Astrocyte (in vitro differentiated cells and primary cell): ENCODE measurements around the gene TERT.

Experiments
- EZH2 ChIP-seq: IDR thresholded peaks from 2 replicates; pipeline ENCODE4 v1.6.1; 2012; ENCODE audit warnings: mild to moderate bottlenecking, low read length, inconsistent platforms; ENCODE audit not compliant: insufficient read depth
- TF ChIP-seq, protein P1 (sequence below): IDR thresholded peaks from 2 replicates; pipeline ENCODE4 v1.5.1; 2011; ENCODE audit warnings: low read depth, mild to moderate bottlenecking, inconsistent platforms, low read length, moderate library complexity; ENCODE audit not compliant: insufficient read depth

DNA sequence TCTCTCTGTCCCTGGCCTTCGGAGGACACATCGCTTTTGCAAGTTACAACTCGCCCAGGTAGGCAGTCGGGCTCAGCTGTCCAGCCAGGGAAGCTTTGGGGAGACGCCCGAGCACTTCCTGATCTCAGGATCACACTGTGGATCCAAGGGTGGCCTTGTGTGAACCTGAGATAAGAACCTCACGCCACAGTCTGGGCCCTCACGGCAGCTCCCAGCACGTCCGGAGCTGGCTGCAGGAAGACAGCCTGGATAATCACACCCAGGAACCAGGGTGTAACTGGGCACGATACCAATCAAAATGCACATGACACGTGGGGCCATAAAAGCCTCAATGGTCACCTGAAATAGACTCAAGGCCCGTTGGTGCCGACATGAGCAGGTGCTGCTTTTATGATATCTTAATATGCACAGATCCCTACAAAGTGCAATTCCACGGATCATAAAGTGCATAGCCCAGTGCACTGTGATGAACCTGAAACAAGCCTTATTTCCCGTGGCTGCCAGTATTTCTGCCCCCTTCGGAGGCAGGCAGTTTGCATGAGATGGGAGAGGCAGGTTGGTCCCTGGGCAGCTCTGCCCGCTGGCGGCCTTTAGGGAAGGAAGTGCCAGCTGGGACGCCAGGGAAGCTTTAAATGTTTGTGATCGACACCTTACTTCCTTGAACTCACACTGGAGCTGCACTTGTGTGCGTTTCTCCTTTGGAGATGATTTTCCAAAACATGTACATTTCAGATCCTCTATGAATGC lies 55.2 kb downstream of the TERT start:
- TF ChIP-seq EZH2: no peak
- TF ChIP-seq, protein P1, sequence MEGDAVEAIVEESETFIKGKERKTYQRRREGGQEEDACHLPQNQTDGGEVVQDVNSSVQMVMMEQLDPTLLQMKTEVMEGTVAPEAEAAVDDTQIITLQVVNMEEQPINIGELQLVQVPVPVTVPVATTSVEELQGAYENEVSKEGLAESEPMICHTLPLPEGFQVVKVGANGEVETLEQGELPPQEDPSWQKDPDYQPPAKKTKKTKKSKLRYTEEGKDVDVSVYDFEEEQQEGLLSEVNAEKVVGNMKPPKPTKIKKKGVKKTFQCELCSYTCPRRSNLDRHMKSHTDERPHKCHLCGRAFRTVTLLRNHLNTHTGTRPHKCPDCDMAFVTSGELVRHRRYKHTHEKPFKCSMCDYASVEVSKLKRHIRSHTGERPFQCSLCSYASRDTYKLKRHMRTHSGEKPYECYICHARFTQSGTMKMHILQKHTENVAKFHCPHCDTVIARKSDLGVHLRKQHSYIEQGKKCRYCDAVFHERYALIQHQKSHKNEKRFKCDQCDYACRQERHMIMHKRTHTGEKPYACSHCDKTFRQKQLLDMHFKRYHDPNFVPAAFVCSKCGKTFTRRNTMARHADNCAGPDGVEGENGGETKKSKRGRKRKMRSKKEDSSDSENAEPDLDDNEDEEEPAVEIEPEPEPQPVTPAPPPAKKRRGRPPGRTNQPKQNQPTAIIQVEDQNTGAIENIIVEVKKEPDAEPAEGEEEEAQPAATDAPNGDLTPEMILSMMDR: no peak
